ENCODE results near the gene CFAP90.

The CFAP90 gene

GRCh38 chr5:7851240-7851592 lies 283 bp upstream of the CFAP90 start:
- H3K4me3 ChIP-seq (ENCODE audit: low read depth, low read length): peak overlapping the region; percentile 51
- TF ChIP-seq, protein P1, sequence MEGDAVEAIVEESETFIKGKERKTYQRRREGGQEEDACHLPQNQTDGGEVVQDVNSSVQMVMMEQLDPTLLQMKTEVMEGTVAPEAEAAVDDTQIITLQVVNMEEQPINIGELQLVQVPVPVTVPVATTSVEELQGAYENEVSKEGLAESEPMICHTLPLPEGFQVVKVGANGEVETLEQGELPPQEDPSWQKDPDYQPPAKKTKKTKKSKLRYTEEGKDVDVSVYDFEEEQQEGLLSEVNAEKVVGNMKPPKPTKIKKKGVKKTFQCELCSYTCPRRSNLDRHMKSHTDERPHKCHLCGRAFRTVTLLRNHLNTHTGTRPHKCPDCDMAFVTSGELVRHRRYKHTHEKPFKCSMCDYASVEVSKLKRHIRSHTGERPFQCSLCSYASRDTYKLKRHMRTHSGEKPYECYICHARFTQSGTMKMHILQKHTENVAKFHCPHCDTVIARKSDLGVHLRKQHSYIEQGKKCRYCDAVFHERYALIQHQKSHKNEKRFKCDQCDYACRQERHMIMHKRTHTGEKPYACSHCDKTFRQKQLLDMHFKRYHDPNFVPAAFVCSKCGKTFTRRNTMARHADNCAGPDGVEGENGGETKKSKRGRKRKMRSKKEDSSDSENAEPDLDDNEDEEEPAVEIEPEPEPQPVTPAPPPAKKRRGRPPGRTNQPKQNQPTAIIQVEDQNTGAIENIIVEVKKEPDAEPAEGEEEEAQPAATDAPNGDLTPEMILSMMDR (IDR thresholded peaks at IDR 0.05; ENCODE audit: low read depth, low read length, missing control alignments): no peak
- no peak for DNase-seq (ENCODE audit: low read depth)
- in situ Hi-C loops (cut with HindIII; ENCODE audit: low sequenced_read_pairs): no loop called here

DNA sequence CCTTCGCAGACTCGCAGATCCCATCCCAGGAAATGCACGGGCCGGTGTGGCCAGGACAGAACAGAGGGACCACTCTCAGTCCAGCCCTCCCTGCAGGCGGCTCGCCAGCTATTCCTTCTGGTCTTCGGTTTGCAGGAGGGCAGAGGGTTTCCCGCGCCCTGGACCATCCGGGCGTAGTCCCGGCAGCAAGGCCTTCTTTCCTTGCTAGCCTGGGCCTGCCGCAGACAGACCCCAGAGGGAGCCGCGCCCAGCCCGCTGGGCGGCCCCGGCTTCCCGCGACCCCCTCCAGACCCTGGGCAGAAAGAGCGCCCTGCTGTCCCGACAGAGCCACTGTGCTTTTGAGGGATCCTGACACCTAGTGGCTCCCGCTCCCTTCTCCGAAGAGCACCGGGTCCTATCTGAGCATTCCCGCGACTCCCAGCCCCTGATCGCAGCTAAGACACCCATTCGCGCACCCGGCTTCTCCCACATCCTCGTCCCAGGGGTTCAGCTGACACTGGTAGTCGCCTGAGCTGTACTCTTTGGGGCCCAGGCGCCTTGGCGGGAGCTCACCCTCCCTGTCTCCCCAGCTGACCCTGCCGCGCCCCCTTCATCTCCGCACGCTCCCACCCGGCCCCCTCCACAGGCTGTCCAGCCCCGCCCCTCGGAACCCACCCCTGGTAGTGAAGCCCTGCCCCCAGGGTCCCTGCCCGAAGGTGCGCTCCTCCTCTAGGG lies 1.1 kb downstream of the CFAP90 start:
- peak overlapping the region; percentile 51 for H3K4me3 ChIP-seq (ENCODE audit: low read depth, low read length)
- no peak for DNase-seq (ENCODE audit: low read depth)
- TF ChIP-seq, protein P1 (IDR thresholded peaks at IDR 0.05; ENCODE audit: low read depth, low read length, missing control alignments): no peak
- in situ Hi-C loops (cut with HindIII; ENCODE audit: low sequenced_read_pairs): no loop called here

GRCh38 chr5:7848296-7848695 lies 2.6 kb downstream of the CFAP90 start:
- H3K4me3 ChIP-seq (ENCODE audit: low read depth, low read length): no peak overlapping the region
- no peak for DNase-seq (ENCODE audit: low read depth)
- in situ Hi-C loops (cut with HindIII; ENCODE audit: low sequenced_read_pairs): no loop called here
- TF ChIP-seq, protein P1 (IDR thresholded peaks at IDR 0.05; ENCODE audit: low read depth, low read length, missing control alignments): no peak

- in situ Hi-C loops (cut with HindIII; ENCODE audit: low sequenced_read_pairs): no loop called here
- TF ChIP-seq, protein P1 (IDR thresholded peaks at IDR 0.05; ENCODE audit: low read depth, low read length, missing control alignments): no peak
- no peak overlapping the region for H3K4me3 ChIP-seq (ENCODE audit: low read depth, low read length)
- DNase-seq (ENCODE audit: low read depth): no peak
Observed at GRCh38 chr5:7846327-7846726, 4.6 kb downstream of the CFAP90 start.

GRCh38 chr5:7845557-7845956 lies 5.4 kb downstream of the CFAP90 start:
- no peak overlapping the region for H3K4me3 ChIP-seq (ENCODE audit: low read depth, low read length)
- in situ Hi-C loops (cut with HindIII; ENCODE audit: low sequenced_read_pairs): no loop called here
- DNase-seq (ENCODE audit: low read depth): no peak
- TF ChIP-seq, protein P1 (IDR thresholded peaks at IDR 0.05; ENCODE audit: low read depth, low read length, missing control alignments): no peak

DNA sequence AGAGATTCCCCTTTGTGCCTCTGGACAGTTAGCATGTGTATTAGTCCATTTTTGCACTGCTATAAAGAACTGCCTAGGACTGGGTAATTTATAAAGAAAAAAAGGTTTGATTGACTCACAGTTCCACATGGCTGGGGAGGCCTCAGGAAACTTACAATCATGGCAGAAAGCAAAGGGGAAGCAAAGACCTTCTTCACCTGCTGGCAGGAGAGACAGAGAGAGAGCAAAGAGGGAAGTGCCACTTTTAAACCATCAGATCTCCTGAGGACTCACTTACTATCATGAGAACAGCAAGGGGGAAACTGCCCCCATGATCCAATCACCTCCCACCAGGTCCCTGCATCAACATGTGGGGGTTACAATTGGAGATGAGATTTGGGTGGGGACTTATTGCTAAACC lies 6.0 kb downstream of the CFAP90 start:
- DNase-seq (ENCODE audit: low read depth): no peak
- in situ Hi-C loops (cut with HindIII; ENCODE audit: low sequenced_read_pairs): no loop called here
- H3K4me3 ChIP-seq (ENCODE audit: low read depth, low read length): no peak overlapping the region
- TF ChIP-seq, protein P1 (IDR thresholded peaks at IDR 0.05; ENCODE audit: low read depth, low read length, missing control alignments): no peak

Data from astrocyte of the cerebellum (primary cell).